IMR-90 (cell line): ENCODE measurements around the gene RPS23. TPM values are rescaled to one million over a fixed set of nuclear protein-coding genes. Genes with fewer than 3 reads are reported as not detected.

Source experiments
- ATAC-seq: fragments of 200-7000 bp; cut with Tn5 transposase; 2 replicates; pipeline ENCODE4 v1.9.1; 2020; ENCODE audit warnings: low read depth, mild to moderate bottlenecking, moderate library complexity
- BruUV-seq: library from RNA; stranded (reverse); fragments of 400-500 nt; replicated peaks from 2 replicates; lab custom pipeline; 2021; lab: Mats Ljungman, UMichigan
- CTCF ChIA-PET: fragments of 300-600 bp; formaldehyde crosslinking; extraction: SDS; loops from one replicate; lab custom pipeline; 2021; ENCODE audit warnings: antibody characterized with exemption; lab: Yijun Ruan, JAX
- POLR2A ChIA-PET: fragments of 300-600 bp; sonication (Branson Sonifier 250); formaldehyde crosslinking; loops from one replicate; lab custom pipeline; 2022; ENCODE audit warnings: antibody characterized with exemption; ENCODE audit not compliant: unreplicated experiment; lab: Charles Lee
- DNase-seq: peaks from one replicate; pipeline ENCODE4 v3.0.0; 2013
- H2AFZ ChIP-seq: replicated peaks from 2 replicates; pipeline ENCODE3; 2013; ENCODE audit warnings: low read length, mild to moderate bottlenecking; ENCODE audit not compliant: poor library complexity
- H2AK5ac ChIP-seq: 2 replicates; pipeline ENCODE4 v1.6.1; 2013; ENCODE audit warnings: low read depth, low read length, inconsistent platforms
- H2AK9ac ChIP-seq: replicated peaks from 2 replicates; pipeline ENCODE3; 2013; ENCODE audit warnings: mild to moderate bottlenecking, low read depth, low read length, moderate library complexity; ENCODE audit not compliant: poor library complexity
- H2BK120ac ChIP-seq: 2 replicates; pipeline ENCODE4 v1.6.1; 2013; ENCODE audit warnings: low read depth, low read length, inconsistent platforms
- H2BK15ac ChIP-seq: 3 replicates; pipeline ENCODE4 v1.6.1; 2013; ENCODE audit warnings: low read depth, low read length, inconsistent platforms
- H2BK20ac ChIP-seq: 2 replicates; pipeline ENCODE4 v1.6.1; 2013; ENCODE audit warnings: low read depth, mild to moderate bottlenecking, inconsistent platforms, low read length, moderate library complexity
- H2BK5ac ChIP-seq: 2 replicates; pipeline ENCODE4 v1.6.1; 2013; ENCODE audit warnings: mild to moderate bottlenecking, low read depth, low read length, inconsistent platforms; ENCODE audit not compliant: poor library complexity, severe bottlenecking
- H3K14ac ChIP-seq: replicated peaks from 2 replicates; pipeline ENCODE4 v1.6.1; 2013; ENCODE audit warnings: low read depth, low read length, inconsistent platforms
- H3K18ac ChIP-seq: 2 replicates; pipeline ENCODE4 v1.6.1; 2013; ENCODE audit warnings: low read depth, low read length, control low read depth
- H3K23ac ChIP-seq: 2 replicates; pipeline ENCODE4 v1.6.1; 2013; ENCODE audit warnings: low read depth, low read length, inconsistent platforms
- H3K27ac ChIP-seq: 2 replicates; pipeline ENCODE4 v1.5.1; 2013; ENCODE audit warnings: mild to moderate bottlenecking, control low read depth, low read length; ENCODE audit not compliant: insufficient read depth
- H3K27me3 ChIP-seq: 2 replicates; pipeline ENCODE4 v1.6.1; 2013; ENCODE audit warnings: low read length; ENCODE audit not compliant: control insufficient read depth, insufficient read depth
- H3K36me3 ChIP-seq: 2 replicates; pipeline ENCODE4 v1.6.1; 2013; ENCODE audit warnings: low read length, mixed read lengths; ENCODE audit not compliant: control insufficient read depth, insufficient read depth
- H3K4ac ChIP-seq: 2 replicates; pipeline ENCODE4 v1.6.1; 2013; ENCODE audit warnings: low read depth, low read length, inconsistent platforms
- H3K4me1 ChIP-seq: 2 replicates; pipeline ENCODE4 v1.6.1; 2013; ENCODE audit warnings: low read length, mixed read lengths; ENCODE audit not compliant: control insufficient read depth, insufficient read depth
- H3K4me2 ChIP-seq: 2 replicates; pipeline ENCODE4 v1.6.1; 2013; ENCODE audit warnings: low read depth, mild to moderate bottlenecking, control low read depth, low read length, moderate library complexity
- H3K4me3 ChIP-seq: 2 replicates; pipeline ENCODE4 v1.5.1; 2013; ENCODE audit warnings: low read depth, mild to moderate bottlenecking, control low read depth, low read length, moderate library complexity; ENCODE audit not compliant: insufficient read depth
- H3K56ac ChIP-seq: 2 replicates; pipeline ENCODE4 v1.6.1; 2013; ENCODE audit warnings: low read length, inconsistent platforms; ENCODE audit not compliant: insufficient read depth; ENCODE audit errors: extremely low read depth
- H3K79me1 ChIP-seq, 2 experiments: 2 replicates each; pipeline ENCODE4 v1.6.1; 2013; ENCODE audit warnings: low read length in 2 of 2, inconsistent platforms in 1 of 2, low read depth in 1 of 2
- H3K9ac ChIP-seq: 2 replicates; pipeline ENCODE4 v1.6.1; 2013; ENCODE audit warnings: low read depth, low read length, control low read depth
- H3K9me1 ChIP-seq: 2 replicates; pipeline ENCODE4 v1.6.1; 2013; ENCODE audit warnings: low read length, inconsistent platforms; ENCODE audit not compliant: insufficient read depth
- H3K9me3 ChIP-seq: 2 replicates; pipeline ENCODE4 v1.6.1; 2013; ENCODE audit warnings: low read length; ENCODE audit not compliant: control insufficient read depth, insufficient read depth
- H4K20me1 ChIP-seq: 2 replicates; pipeline ENCODE4 v1.6.1; 2013; ENCODE audit warnings: low read length, inconsistent platforms; ENCODE audit not compliant: insufficient read depth
- H4K5ac ChIP-seq: 2 replicates; pipeline ENCODE4 v1.6.1; 2013; ENCODE audit warnings: mild to moderate bottlenecking, low read depth, low read length, control low read depth
- H4K8ac ChIP-seq, 2 experiments: 2 replicates each; pipeline ENCODE4 v1.6.1; 2013; ENCODE audit warnings: low read depth in 2 of 2, low read length in 2 of 2, control low read depth in 1 of 2, inconsistent platforms in 1 of 2
- H4K91ac ChIP-seq: 2 replicates; pipeline ENCODE4 v1.6.1; 2013; ENCODE audit warnings: low read depth, low read length, inconsistent platforms; ENCODE audit not compliant: insufficient read depth
- BHLHE40 ChIP-seq: fragments of 150-350 bp; IDR thresholded peaks from 2 replicates; pipeline ENCODE4 v1.6.1; 2016; ENCODE audit warnings: mild to moderate bottlenecking, low read depth, low read length
- CEBPB ChIP-seq: IDR thresholded peaks from 2 replicates; pipeline ENCODE4 v1.6.1; 2012; ENCODE audit warnings: low read depth, low read length, improper control_type of control experiment
- CHD1 ChIP-seq: IDR thresholded peaks from 2 replicates; pipeline ENCODE4 v1.6.1; 2012; ENCODE audit warnings: low read depth, low read length, improper control_type of control experiment
- CTCF ChIP-seq: conservative IDR thresholded peaks from 2 replicates; pipeline ENCODE4 v1.5.1; 2012; ENCODE audit warnings: mild to moderate bottlenecking, low read depth, low read length, improper control_type of control experiment
- ELK1 ChIP-seq: fragments of 150-350 bp; IDR thresholded peaks from 2 replicates; pipeline ENCODE4 v1.6.1; 2016; ENCODE audit warnings: low read depth, mild to moderate bottlenecking, low read length, moderate library complexity, borderline replicate concordance
- FOS ChIP-seq: fragments of 150-350 bp; IDR thresholded peaks from 2 replicates; pipeline ENCODE4 v1.6.1; 2016; ENCODE audit warnings: low read depth, low read length
- MAFK ChIP-seq: IDR thresholded peaks from 2 replicates; pipeline ENCODE4 v1.6.1; 2012; ENCODE audit warnings: low read depth, low read length, improper control_type of control experiment
- MAZ ChIP-seq: IDR thresholded peaks from 2 replicates; pipeline ENCODE4 v1.6.1; 2012; ENCODE audit warnings: low read depth, mild to moderate bottlenecking, low read length, improper control_type of control experiment, moderate library complexity, borderline replicate concordance
- MXI1 ChIP-seq: IDR thresholded peaks from 2 replicates; pipeline ENCODE4 v1.6.1; 2012; ENCODE audit warnings: low read depth, mild to moderate bottlenecking, low read length, moderate library complexity, borderline replicate concordance
- NFE2L2 ChIP-seq: fragments of 150-350 bp; IDR thresholded peaks from 2 replicates; pipeline ENCODE4 v1.6.1; 2016; ENCODE audit warnings: low read depth, mild to moderate bottlenecking, low read length
- POLR2A ChIP-seq: IDR thresholded peaks from 2 replicates; pipeline ENCODE4 v1.6.1; 2012; ENCODE audit warnings: mild to moderate bottlenecking, low read depth, low read length
- RAD21 ChIP-seq: IDR thresholded peaks from 2 replicates; pipeline ENCODE4 v1.6.1; 2012; ENCODE audit warnings: low read length, improper control_type of control experiment
- RCOR1 ChIP-seq: IDR thresholded peaks from 2 replicates; pipeline ENCODE4 v1.6.1; 2012; ENCODE audit warnings: mild to moderate bottlenecking, low read length, improper control_type of control experiment; ENCODE audit not compliant: insufficient replicate concordance
- RFX5 ChIP-seq: IDR thresholded peaks from 2 replicates; pipeline ENCODE4 v1.8.0; 2012; ENCODE audit warnings: low read depth, mild to moderate bottlenecking, low read length, moderate library complexity
- SMC3 ChIP-seq: fragments of 150-350 bp; IDR thresholded peaks from 2 replicates; pipeline ENCODE4 v1.6.1; 2016; ENCODE audit warnings: low read depth, mild to moderate bottlenecking, antibody characterized with exemption, low read length, moderate library complexity
- USF2 ChIP-seq: fragments of 150-350 bp; IDR thresholded peaks from 2 replicates; pipeline ENCODE4 v1.6.1; 2017; ENCODE audit warnings: mild to moderate bottlenecking, antibody characterized with exemption, low read length, low read depth
- WGBS, 2 experiments: methylation state at CpG; one replicate each; pipeline versions ENCODE4 v1.1.5 to v1.1.7; 2013; ENCODE audit warnings: missing lambda C conversion rate in 2 of 2; ENCODE audit not compliant: insufficient read length in 1 of 2; ENCODE audit errors: extremely low coverage in 2 of 2; 5-methylcytosine and 5-hydroxymethylcytosine counted together
- dilution Hi-C: fragments of 300-500 bp; cut with HindIII; formaldehyde crosslinking; loops from one replicate; pipeline ENCODE4 v1.14.3; 2018; ENCODE audit warnings: low sequenced_read_pairs; ENCODE audit not compliant: unreplicated experiment
- in situ Hi-C: fragments of 300-500 bp; cut with MboI; formaldehyde crosslinking; loops from 3 replicates; pipeline ENCODE4 v1.14.3; 2019; ENCODE audit warnings: low sequenced_read_pairs, inconsistent platforms, mixed read lengths
- intact Hi-C: fragments of 100-400 bp; cut with micrococcal nuclease; formaldehyde crosslinking; loops from 2 replicates; pipeline ENCODE4 v1.10.0; 2022
- polyA plus RNA-seq, 3 experiments: library from polyadenylated mRNA; depleted of rRNA; stranded (reverse); fragments of >200 nt; gene quantifications; 2 replicates each; pipeline ENCODE4 v1.2.3, GENCODE V29; 2012; ENCODE audit warnings: low replicate concordance in 1 of 3
- total RNA-seq: library from RNA; depleted of rRNA; stranded (reverse); fragments of >200 nt; gene quantifications from 2 replicates; pipeline ENCODE4 v1.2.3, GENCODE V29; 2012

The RPS23 gene
- total and polyA plus RNA-seq, 2 of the 4 experiments (the other 2 are of a cell fraction): 3,186 to 3,318 TPM

DNA sequence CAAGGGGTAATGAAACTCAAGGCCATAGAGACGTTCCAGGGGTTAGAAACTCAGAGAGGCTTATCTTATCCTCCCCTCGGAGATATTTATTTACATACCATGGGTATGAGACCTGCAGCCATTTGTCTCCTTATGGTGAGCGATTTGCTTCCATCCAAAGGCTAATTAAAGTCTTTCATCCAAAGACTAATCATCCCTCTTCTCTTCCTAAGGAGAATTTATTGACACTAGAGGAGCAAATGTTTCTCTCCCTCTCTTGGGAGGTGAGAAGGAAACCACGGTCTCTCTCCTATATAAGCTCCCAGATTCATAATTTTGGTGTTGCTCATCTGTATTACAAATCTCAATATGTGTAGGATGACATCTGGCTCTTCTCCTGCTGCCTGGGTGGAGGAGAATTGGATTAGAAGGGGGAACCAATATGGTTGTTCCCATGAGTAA, 31.0 kb upstream of the RPS23 start:
- H3K9me3 ChIP-seq: no peaks in the 10 kb centered on the region
- no peak overlapping the region for H2AK5ac ChIP-seq
- no CpG with 5 or more reads among the region's 4 CpGs for WGBS, 2 experiments
- BruUV-seq: no TSS peak
- no peak overlapping the region for H4K91ac ChIP-seq
- no peaks in the 10 kb centered on the region for H4K20me1 ChIP-seq
- H3K56ac ChIP-seq: no peak overlapping the region
- ATAC-seq: peak; percentile 54
- H3K9me1 ChIP-seq: no peaks in the 10 kb centered on the region
- H2AK9ac ChIP-seq: no peak overlapping the region
- peak overlapping the region; percentile 11 for H2BK5ac ChIP-seq
- no peak overlapping the region for H3K9ac ChIP-seq
- no peak overlapping the region for H3K4ac ChIP-seq
- no peak overlapping the region for H3K4me3 ChIP-seq
- no peak for TF ChIP-seq ELK1
- no peak for TF ChIP-seq SMC3
- TF ChIP-seq FOS: no peak
- no peak for TF ChIP-seq RAD21
- no peak for TF ChIP-seq RCOR1
- TF ChIP-seq NFE2L2: no peak
- no peak for TF ChIP-seq CEBPB
- TF ChIP-seq MXI1: no peak
- TF ChIP-seq RFX5: no peak
- no peak for TF ChIP-seq USF2
- no peak for TF ChIP-seq POLR2A
- no peak for TF ChIP-seq MAZ
- TF ChIP-seq CTCF: no peak
- no peak for TF ChIP-seq CHD1
- TF ChIP-seq MAFK: no peak
- no peak for TF ChIP-seq BHLHE40
- no peaks in the 10 kb centered on the region for H3K36me3 ChIP-seq
- peaks cover 2% of the 10 kb centered on the region; the same call in 1 of the 2 replicates for H3K4me1 ChIP-seq
- H3K18ac ChIP-seq: no peak overlapping the region; the same call in 1 of the 2 replicates
- H2BK120ac ChIP-seq: no peak overlapping the region
- dilution Hi-C loops (no loop called here), intact Hi-C loops (no loop called here), in situ Hi-C loops (no loop called here)
- no peaks in the 10 kb centered on the region for H3K27me3 ChIP-seq
- no peaks in the 10 kb centered on the region for H3K79me1 ChIP-seq
- no peak overlapping the region for H2AFZ ChIP-seq
- peak overlapping the region; percentile 3; the same call in 1 of the 2 replicates for H3K4me2 ChIP-seq
- ChIA-PET POLR2A (no interaction called here), CTCF (no interaction called here)
- no peak overlapping the region for H4K5ac ChIP-seq
- H3K14ac ChIP-seq: 0 out of 2 replicates have a peak overlapping the region, but pooled peaks have one; percentile 0
- peak; percentile 63 for DNase-seq
- H3K27ac ChIP-seq: no peak overlapping the region
- no peak overlapping the region for H2BK20ac ChIP-seq
- no peak overlapping the region for H4K8ac ChIP-seq
- no peak overlapping the region for H2BK15ac ChIP-seq
- H3K23ac ChIP-seq: 0 out of 2 replicates have a peak overlapping the region, but pooled peaks have one; percentile 5
